Nephron progenitor cell (in vitro differentiated cells): ENCODE data around the gene NBEAL1.
"Not testable (repeated sequence)": the region's sequence is repeated elsewhere in the genome, so short reads cannot be mapped to it uniquely, and the experiment has no call there.

ENCODE experiments used
- DNase-seq: peaks from one replicate; pipeline ENCODE4 v3.0.0; 2021
- H3K27ac Mint-ChIP-seq: 2 replicates; pipeline ENCODE4 v1.8.0; 2021; ENCODE audit warnings: mild to moderate bottlenecking, moderate library complexity, mixed read lengths
- H3K27me3 Mint-ChIP-seq: 2 replicates; pipeline ENCODE4 v1.8.0; 2021; ENCODE audit warnings: mild to moderate bottlenecking, low read depth, mixed read lengths; ENCODE audit not compliant: poor library complexity
- H3K36me3 Mint-ChIP-seq: 2 replicates; pipeline ENCODE4 v1.8.0; 2021; ENCODE audit warnings: low read depth, mixed read lengths
- H3K4me1 Mint-ChIP-seq: 2 replicates; pipeline ENCODE4 v1.8.0; 2021; ENCODE audit warnings: mixed read lengths
- H3K4me3 Mint-ChIP-seq: 2 replicates; pipeline ENCODE4 v1.8.0; 2021; ENCODE audit warnings: mild to moderate bottlenecking, moderate library complexity, mixed read lengths
- H3K9me3 Mint-ChIP-seq: 2 replicates; pipeline ENCODE4 v1.8.0; 2021; ENCODE audit warnings: mild to moderate bottlenecking, moderate library complexity, mixed read lengths
- CTCF ChIP-seq: fragments of 200-600 bp; sonication (generic); IDR thresholded peaks from 2 replicates; pipeline ENCODE4 v1.5.0; 2021; ENCODE audit warnings: antibody characterized with exemption

NBEAL1 gene

GRCh38 chr2:203105996-203106395, 91.3 kb downstream of the NBEAL1 start:
- no peak for DNase-seq
- peaks cover 33% of the 10 kb centered on the region for H3K9me3 Mint-ChIP-seq
- H3K27me3 Mint-ChIP-seq, result no peaks in the 10 kb centered on the region
- peaks cover 67% of the 10 kb centered on the region for H3K36me3 Mint-ChIP-seq
- no peak for TF ChIP-seq CTCF
- no peak overlapping the region for H3K27ac Mint-ChIP-seq
- H3K4me1 Mint-ChIP-seq, result no peaks in the 10 kb centered on the region
- H3K4me3 Mint-ChIP-seq, result no peak overlapping the region

DNA sequence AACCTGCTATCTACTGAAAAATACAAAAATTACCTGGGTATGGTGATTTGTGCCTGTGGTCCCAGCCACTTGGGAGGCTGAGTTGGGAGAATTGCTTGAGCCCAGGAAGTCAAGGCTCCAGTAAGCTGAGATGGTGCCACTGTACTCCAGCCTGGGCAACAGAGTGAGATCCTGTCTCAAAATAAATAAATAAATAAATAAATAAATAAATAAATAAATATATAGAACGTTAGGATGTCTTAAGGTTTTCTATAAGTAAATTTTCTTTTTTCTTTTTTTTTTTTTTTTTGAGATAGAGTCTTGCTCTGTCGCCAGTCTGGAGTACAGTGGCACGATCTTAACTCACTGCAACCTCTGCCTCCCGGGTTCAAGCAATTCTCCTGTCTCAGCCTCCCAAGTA, 95.8 kb downstream of the NBEAL1 start:
- H3K27ac Mint-ChIP-seq, DNase-seq, H3K4me1 Mint-ChIP-seq, H3K4me3 Mint-ChIP-seq, H3K27me3 Mint-ChIP-seq, H3K9me3 Mint-ChIP-seq: not testable (repeated sequence)
- H3K36me3 Mint-ChIP-seq, result peaks cover 54% of the 10 kb centered on the region

- TF ChIP-seq CTCF, result no peak
- DNase-seq, result no peak
- Mint-ChIP-seq H3K4me1 (no peaks in the 10 kb centered on the region), H3K27ac (no peak overlapping the region), H3K36me3 (peaks cover 46% of the 10 kb centered on the region), H3K4me3 (no peak overlapping the region), H3K9me3 (no peaks in the 10 kb centered on the region), H3K27me3 (peaks cover 2% of the 10 kb centered on the region)
These were observed 97.7 kb downstream of the NBEAL1 start for GRCh38 chr2:203112342-203112741.

GRCh38 chr2:203115201-203115700, 100.6 kb downstream of the NBEAL1 start:
- not testable (repeated sequence) for H3K4me1 Mint-ChIP-seq, H3K27ac Mint-ChIP-seq, DNase-seq, H3K9me3 Mint-ChIP-seq, H3K27me3 Mint-ChIP-seq, H3K4me3 Mint-ChIP-seq
- H3K36me3 Mint-ChIP-seq, result peaks cover 46% of the 10 kb centered on the region

GRCh38 chr2:203122317-203122986, 107.8 kb downstream of the NBEAL1 start:
- Mint-ChIP-seq H3K4me1 (no peaks in the 10 kb centered on the region), H3K4me3 (no peak overlapping the region), H3K9me3 (no peaks in the 10 kb centered on the region), H3K36me3 (peaks cover 24% of the 10 kb centered on the region), H3K27me3 (no peaks in the 10 kb centered on the region), H3K27ac (no peak overlapping the region)
- TF ChIP-seq CTCF, result no peak
- DNase-seq, result no peak

- Mint-ChIP-seq H3K36me3 (peaks cover 30% of the 10 kb centered on the region), H3K4me3 (no peak overlapping the region), H3K27ac (no peak overlapping the region), H3K9me3 (no peaks in the 10 kb centered on the region), H3K27me3 (no peaks in the 10 kb centered on the region), H3K4me1 (no peaks in the 10 kb centered on the region)
- no peak for DNase-seq
- TF ChIP-seq CTCF, result no peak
These were observed 112.3 kb downstream of the NBEAL1 start for GRCh38 chr2:203126996-203127395.

DNA sequence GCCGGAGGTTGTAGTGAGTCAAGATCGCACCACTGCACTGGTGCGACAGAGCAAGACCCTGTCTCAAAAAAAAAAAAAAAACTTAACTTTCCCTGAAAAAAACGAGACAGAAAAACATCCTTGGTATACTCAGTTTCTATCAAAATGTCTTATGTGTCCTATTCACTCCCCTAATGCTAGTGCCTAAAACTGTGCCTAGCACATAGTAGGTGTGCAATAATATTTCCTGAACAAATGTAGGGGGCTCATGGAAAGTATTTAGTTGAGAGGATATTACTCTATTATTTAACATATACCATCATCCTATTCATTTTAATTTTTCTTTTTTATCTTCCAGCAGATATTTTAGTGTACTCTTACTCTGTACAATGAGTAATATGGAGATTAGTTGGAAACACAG, 120.4 kb downstream of the NBEAL1 start:
- peak overlapping the region; percentile 57 for H3K27ac Mint-ChIP-seq
- no peak for DNase-seq
- no peaks in the 10 kb centered on the region for H3K9me3 Mint-ChIP-seq
- no peaks in the 10 kb centered on the region for H3K4me1 Mint-ChIP-seq
- H3K27me3 Mint-ChIP-seq, result no peaks in the 10 kb centered on the region
- no peaks in the 10 kb centered on the region for H3K36me3 Mint-ChIP-seq
- TF ChIP-seq CTCF, result no peak
- no peak overlapping the region for H3K4me3 Mint-ChIP-seq
